Nephron (organoid): ENCODE measurements around the gene NRF1.

Source experiments
- H3K27ac Mint-ChIP-seq, 3 experiments: 2 replicates each; pipeline ENCODE4 v1.8.0; 2020; ENCODE audit warnings: mixed read lengths in 3 of 3, mild to moderate bottlenecking in 2 of 3, moderate library complexity in 1 of 3
- H3K27me3 Mint-ChIP-seq: 2 replicates; pipeline ENCODE4 v1.8.0; 2021; ENCODE audit warnings: low read depth, mild to moderate bottlenecking, moderate library complexity, mixed read lengths
- H3K36me3 Mint-ChIP-seq: 2 replicates; pipeline ENCODE4 v1.8.0; 2020; ENCODE audit warnings: low read depth, mixed read lengths
- H3K4me1 Mint-ChIP-seq: 2 replicates; pipeline ENCODE4 v1.8.0; 2020; ENCODE audit warnings: mixed read lengths
- H3K4me3 Mint-ChIP-seq, 3 experiments: 2 replicates each; pipeline ENCODE4 v1.8.0; 2020; ENCODE audit warnings: mild to moderate bottlenecking in 3 of 3, mixed read lengths in 3 of 3, moderate library complexity in 2 of 3
- H3K9me3 Mint-ChIP-seq: 2 replicates; pipeline ENCODE4 v1.8.0; 2020; ENCODE audit warnings: mixed read lengths
- TF ChIP-seq, protein P1 (sequence below), 3 experiments: fragments of 200-600 bp; sonication (generic); IDR thresholded peaks; one replicate each; pipeline ENCODE4 v1.5.0; 2021; ENCODE audit warnings: antibody characterized with exemption in 3 of 3; ENCODE audit not compliant: unreplicated experiment in 3 of 3

Gene NRF1

DNA sequence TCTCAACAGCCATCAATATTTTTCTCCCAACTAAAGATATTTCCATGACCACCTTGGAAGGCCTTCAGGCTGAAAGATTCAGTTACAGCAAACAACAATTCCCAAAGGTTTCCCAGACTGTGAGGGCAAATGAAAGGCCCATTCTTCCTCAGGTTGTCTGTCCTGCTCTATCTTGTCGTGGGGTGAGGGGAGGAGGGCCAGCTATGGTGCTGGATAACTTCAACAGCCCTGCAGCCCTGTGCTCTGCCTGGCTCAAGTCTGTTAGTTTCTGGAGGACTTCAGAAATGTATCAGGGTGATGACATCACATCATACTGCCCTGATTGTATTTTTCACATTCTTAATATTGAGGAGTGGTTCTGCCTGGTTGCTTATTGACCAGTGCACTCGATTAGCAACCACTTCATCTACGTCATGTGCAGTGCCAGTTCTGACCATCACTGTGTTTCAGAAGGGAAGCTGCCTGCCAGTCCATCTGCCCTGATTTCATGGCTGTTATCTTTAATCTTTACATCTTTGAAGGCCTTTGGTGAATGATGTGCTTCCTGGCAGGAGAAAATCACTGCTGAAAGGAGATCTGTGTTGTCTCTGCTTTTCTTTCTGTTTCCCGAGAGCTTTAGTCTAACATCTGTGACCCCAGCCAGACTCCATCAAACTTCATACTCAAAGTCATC, 135.5 kb downstream of the NRF1 start:
- no peaks in the 10 kb centered on the region for H3K9me3 Mint-ChIP-seq
- peaks cover 35% of the 10 kb centered on the region for H3K36me3 Mint-ChIP-seq
- no peak overlapping the region for H3K4me3 Mint-ChIP-seq
- H3K27ac Mint-ChIP-seq = no peak overlapping the region
- peaks cover 7% of the 10 kb centered on the region for H3K4me1 Mint-ChIP-seq
- peaks cover 4% of the 10 kb centered on the region for H3K27me3 Mint-ChIP-seq
- TF ChIP-seq, protein P1, sequence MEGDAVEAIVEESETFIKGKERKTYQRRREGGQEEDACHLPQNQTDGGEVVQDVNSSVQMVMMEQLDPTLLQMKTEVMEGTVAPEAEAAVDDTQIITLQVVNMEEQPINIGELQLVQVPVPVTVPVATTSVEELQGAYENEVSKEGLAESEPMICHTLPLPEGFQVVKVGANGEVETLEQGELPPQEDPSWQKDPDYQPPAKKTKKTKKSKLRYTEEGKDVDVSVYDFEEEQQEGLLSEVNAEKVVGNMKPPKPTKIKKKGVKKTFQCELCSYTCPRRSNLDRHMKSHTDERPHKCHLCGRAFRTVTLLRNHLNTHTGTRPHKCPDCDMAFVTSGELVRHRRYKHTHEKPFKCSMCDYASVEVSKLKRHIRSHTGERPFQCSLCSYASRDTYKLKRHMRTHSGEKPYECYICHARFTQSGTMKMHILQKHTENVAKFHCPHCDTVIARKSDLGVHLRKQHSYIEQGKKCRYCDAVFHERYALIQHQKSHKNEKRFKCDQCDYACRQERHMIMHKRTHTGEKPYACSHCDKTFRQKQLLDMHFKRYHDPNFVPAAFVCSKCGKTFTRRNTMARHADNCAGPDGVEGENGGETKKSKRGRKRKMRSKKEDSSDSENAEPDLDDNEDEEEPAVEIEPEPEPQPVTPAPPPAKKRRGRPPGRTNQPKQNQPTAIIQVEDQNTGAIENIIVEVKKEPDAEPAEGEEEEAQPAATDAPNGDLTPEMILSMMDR (IDR thresholded peaks at IDR 0.05; ENCODE audit: unreplicated experiment in 3 of 3) = no peak

DNA sequence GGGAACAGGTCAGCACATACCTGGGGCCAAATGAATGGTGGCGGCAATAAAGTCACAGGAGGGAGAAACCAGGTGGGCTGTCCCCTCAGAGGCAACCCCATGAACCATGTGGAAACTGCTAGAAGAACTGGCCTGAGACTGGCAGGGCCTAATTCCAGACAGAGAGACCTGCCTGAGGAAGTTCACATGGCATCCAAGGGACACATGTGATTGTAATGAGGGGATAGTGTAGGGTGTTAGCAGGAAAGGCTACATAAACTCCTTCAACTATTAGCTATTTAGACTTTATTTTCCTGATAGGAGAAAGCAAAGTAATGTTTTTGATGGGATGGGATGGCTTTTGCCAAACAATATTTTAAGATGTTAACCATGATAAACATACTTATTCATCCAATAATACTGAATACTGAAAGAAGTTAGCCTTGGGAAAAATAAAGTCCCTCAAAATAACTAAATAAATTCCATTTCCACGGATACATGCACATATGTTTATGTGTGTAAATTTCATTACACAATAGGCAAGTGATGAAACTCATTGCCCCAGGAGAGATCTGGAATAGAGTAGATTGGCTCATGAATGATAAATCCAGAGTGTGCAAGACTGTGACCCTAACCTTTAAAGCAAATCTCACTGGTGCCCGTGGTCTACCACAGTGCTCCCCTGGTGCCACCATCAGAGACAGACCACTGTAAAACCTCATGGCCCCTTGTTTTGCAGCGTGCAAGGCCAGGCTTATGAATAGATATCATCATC, 137.0 kb downstream of the NRF1 start:
- TF ChIP-seq, protein P1 (IDR thresholded peaks at IDR 0.05; ENCODE audit: unreplicated experiment in 3 of 3) = no peak
- Mint-ChIP-seq H3K9me3 (no peaks in the 10 kb centered on the region), H3K27ac (no peak overlapping the region), H3K4me1 (peaks cover 7% of the 10 kb centered on the region), H3K4me3 (no peak overlapping the region), H3K27me3 (peaks cover 4% of the 10 kb centered on the region), H3K36me3 (peaks cover 39% of the 10 kb centered on the region)

DNA sequence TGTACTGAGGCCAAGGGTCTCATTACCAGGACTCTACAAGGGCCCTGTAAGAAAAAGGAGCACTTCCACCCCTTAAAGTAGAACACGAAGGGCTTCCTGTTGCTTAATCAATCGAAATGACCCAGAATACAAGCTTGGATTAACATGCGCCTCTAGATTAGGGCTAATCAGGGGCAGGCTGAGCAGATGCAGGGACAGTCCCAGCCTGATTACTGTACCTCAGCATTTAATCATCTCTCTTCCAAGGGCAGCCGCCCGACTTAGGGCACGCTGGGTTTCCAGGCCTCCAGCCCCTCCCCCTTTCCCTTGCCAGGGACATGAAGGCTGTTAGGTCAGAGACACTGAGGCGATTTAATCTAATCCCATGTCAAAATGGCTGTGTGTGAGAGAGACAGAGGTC, 138.6 kb downstream of the NRF1 start:
- peaks cover 4% of the 10 kb centered on the region for H3K27me3 Mint-ChIP-seq
- no peak overlapping the region for H3K4me3 Mint-ChIP-seq
- no peaks in the 10 kb centered on the region for H3K9me3 Mint-ChIP-seq
- no peak overlapping the region for H3K27ac Mint-ChIP-seq
- TF ChIP-seq, protein P1 (IDR thresholded peaks at IDR 0.05; ENCODE audit: unreplicated experiment in 3 of 3) = no peak
- peaks cover 7% of the 10 kb centered on the region for H3K4me1 Mint-ChIP-seq
- peaks cover 42% of the 10 kb centered on the region for H3K36me3 Mint-ChIP-seq

DNA sequence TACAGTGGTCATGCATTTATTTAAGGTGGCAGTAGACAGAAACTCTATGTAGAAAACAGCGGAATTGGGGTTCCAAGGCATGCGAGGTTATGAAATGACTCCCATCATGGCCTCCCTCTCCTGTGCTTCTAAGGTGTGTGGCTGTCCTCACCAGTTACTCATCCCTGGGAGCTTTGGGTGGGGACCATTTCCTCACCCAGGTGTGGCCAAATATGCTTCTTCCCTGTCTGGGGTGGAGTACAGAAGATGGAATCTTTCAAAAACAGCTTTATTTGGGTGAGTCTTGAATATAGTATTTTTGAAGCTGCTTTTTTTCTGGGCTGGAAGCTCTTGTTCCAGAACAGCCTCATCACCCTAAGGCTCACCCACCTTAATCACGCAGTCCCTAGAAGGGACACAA, 139.0 kb downstream of the NRF1 start:
- Mint-ChIP-seq H3K27ac (no peak overlapping the region), H3K4me3 (no peak overlapping the region), H3K27me3 (peaks cover 4% of the 10 kb centered on the region), H3K4me1 (peaks cover 7% of the 10 kb centered on the region), H3K9me3 (no peaks in the 10 kb centered on the region), H3K36me3 (peaks cover 44% of the 10 kb centered on the region)
- TF ChIP-seq, protein P1 (IDR thresholded peaks at IDR 0.05; ENCODE audit: unreplicated experiment in 3 of 3) = no peak

DNA sequence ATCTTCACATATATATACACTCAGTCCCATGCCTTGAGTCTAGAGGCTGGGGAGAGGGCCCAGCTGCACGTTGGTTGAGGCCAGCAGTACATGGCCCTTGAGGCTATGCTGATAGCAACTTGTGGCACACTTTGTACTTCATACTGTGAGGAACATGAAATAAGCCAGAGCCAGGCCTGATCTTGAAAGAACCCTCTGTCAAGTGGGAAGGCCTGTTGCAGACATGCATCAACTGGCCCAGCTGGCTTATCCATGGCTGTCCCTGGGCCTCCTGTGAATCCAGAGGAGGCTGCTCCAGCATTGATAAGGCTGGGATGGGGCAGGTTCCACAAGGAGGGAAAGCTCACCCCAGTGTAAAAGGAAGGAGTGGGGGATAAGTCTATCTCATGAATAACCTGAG, 140.4 kb downstream of the NRF1 start:
- H3K36me3 Mint-ChIP-seq = peaks cover 52% of the 10 kb centered on the region
- H3K4me1 Mint-ChIP-seq = peaks cover 4% of the 10 kb centered on the region
- TF ChIP-seq, protein P1 (IDR thresholded peaks at IDR 0.05; ENCODE audit: unreplicated experiment in 3 of 3) = no peak
- no peaks in the 10 kb centered on the region for H3K9me3 Mint-ChIP-seq
- peaks cover 4% of the 10 kb centered on the region for H3K27me3 Mint-ChIP-seq
- H3K4me3 Mint-ChIP-seq = no peak overlapping the region
- no peak overlapping the region for H3K27ac Mint-ChIP-seq
